ENCODE measurements around the gene RSF1.

RSF1 gene

DNA sequence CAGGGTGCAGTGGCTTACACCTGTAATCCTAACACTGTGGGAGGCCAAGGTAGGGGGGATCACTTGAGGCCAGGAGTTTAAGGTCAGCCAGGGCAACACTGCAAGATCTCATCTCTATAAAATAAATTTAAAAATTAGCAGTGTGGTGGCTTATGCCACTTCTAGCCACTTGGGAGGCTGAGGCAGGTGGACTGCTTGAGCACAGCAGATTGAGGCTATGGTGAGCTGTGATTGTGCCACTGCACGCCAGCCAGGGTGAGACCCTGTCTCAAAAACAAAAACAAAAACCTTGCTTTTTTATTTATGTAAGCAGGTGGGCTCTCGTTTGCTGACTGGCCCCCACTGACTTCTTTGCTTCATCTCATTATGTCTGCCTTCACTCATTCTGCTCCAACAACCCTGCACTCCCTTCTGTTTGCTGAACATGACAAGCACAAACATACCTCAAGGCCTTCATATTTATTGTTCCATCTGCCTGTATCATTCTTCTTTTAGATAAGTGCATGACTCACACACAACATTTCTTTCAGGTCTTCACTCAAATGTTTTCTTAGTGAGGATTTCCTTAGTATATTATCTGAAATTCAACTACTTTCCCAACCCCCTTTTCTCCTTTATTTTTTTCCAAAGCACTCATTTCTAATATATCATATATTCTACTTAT lies 150.5 kb downstream of the RSF1 start:
- Mint-ChIP-seq H3K27me3 (ENCODE audit: low read depth) (no peaks in the 10 kb centered on the region), H3K9me3 (no peaks in the 10 kb centered on the region), H3K27ac (no peak overlapping the region), H3K4me3 (no peak overlapping the region), H3K36me3 (ENCODE audit: low read depth) (peaks cover 73% of the 10 kb centered on the region), H3K4me1 (no peaks in the 10 kb centered on the region)
- TF ChIP-seq, protein P1, sequence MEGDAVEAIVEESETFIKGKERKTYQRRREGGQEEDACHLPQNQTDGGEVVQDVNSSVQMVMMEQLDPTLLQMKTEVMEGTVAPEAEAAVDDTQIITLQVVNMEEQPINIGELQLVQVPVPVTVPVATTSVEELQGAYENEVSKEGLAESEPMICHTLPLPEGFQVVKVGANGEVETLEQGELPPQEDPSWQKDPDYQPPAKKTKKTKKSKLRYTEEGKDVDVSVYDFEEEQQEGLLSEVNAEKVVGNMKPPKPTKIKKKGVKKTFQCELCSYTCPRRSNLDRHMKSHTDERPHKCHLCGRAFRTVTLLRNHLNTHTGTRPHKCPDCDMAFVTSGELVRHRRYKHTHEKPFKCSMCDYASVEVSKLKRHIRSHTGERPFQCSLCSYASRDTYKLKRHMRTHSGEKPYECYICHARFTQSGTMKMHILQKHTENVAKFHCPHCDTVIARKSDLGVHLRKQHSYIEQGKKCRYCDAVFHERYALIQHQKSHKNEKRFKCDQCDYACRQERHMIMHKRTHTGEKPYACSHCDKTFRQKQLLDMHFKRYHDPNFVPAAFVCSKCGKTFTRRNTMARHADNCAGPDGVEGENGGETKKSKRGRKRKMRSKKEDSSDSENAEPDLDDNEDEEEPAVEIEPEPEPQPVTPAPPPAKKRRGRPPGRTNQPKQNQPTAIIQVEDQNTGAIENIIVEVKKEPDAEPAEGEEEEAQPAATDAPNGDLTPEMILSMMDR (IDR thresholded peaks at IDR 0.05; ENCODE audit: unreplicated experiment in 3 of 3): no peak

DNA sequence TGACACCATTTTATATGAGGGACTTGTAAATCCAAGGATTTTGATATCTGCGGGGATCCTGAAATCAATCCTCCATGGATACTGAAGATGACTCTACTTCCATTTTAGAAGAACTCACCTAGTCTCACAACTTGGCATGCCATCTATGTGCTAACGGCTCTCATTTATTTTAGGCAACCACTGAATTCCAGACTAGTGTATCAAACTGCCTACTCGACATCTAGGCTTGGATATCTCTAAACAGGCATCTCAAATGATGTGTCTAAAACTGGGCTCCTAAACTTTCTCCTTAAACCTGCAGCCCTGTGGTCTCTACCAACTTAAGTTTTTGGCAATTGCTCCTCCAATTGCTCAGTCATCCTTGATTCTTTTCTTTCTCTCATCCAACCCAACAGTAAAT lies 151.8 kb downstream of the RSF1 start:
- TF ChIP-seq, protein P1 (IDR thresholded peaks at IDR 0.05; ENCODE audit: unreplicated experiment in 3 of 3): no peak
- peaks cover 65% of the 10 kb centered on the region for H3K36me3 Mint-ChIP-seq (ENCODE audit: low read depth)
- H3K4me1 Mint-ChIP-seq: no peaks in the 10 kb centered on the region
- no peak overlapping the region for H3K4me3 Mint-ChIP-seq
- H3K27me3 Mint-ChIP-seq (ENCODE audit: low read depth): no peaks in the 10 kb centered on the region
- H3K9me3 Mint-ChIP-seq: no peaks in the 10 kb centered on the region
- H3K27ac Mint-ChIP-seq: no peak overlapping the region

DNA sequence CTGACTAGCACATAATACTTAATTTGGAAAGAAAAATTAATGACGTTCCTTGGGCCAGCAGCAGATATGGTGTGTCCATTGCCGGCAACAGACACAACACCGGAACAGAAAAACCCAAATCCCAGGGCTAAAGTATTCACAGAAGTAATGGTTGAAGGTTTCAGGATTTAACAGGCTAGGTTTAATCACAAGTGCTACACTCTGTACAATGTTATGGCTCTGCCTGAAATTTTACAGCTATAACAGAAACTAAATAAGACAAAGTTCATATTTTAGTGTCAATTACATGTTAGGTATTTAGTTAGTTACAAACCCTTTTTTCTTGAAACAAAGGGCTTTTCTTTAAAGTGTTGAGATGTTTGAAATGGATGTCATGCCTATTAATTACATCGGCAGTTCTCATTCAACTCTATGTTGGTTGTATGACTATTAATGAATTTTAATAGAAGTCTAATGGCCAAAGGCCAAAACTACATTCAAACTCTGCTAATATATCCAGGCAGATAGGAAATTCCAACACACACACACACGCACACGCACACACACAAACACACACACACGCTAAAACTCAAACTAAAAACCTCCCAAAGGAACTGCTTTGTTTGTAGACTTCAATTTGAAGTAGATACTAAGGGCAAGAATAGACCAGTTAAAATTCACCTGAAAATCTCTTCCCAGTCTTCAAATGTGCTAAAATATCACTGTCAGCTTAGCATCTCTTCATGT lies 155.1 kb downstream of the RSF1 start:
- no peaks in the 10 kb centered on the region for H3K27me3 Mint-ChIP-seq (ENCODE audit: low read depth)
- no peaks in the 10 kb centered on the region for H3K4me1 Mint-ChIP-seq
- H3K36me3 Mint-ChIP-seq (ENCODE audit: low read depth): peaks cover 38% of the 10 kb centered on the region
- H3K4me3 Mint-ChIP-seq: no peak overlapping the region
- TF ChIP-seq, protein P1 (IDR thresholded peaks at IDR 0.05; ENCODE audit: unreplicated experiment in 3 of 3): no peak
- no peaks in the 10 kb centered on the region for H3K9me3 Mint-ChIP-seq
- no peak overlapping the region for H3K27ac Mint-ChIP-seq

DNA sequence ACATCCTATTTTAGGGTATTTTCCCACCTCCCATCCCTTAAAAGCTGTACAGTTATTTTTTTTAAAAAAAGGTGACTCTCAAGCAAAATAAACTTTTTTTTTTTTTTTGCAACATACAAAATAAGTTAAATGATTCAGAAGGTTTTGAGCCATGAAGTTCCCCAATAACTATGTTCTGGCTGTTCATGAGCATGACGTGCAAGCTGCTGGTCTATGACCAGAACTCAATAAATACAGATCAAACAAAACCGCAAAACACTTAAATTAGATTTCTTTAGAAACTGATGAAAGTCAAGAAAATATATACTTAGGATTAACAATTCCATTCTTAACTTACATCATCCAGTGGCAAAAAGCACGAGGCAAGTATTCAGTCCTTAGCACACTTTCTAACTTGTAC lies 158.9 kb downstream of the RSF1 start:
- Mint-ChIP-seq H3K4me1 (peaks cover 10% of the 10 kb centered on the region), H3K9me3 (no peaks in the 10 kb centered on the region), H3K27ac (no peak overlapping the region), H3K4me3 (no peak overlapping the region), H3K36me3 (ENCODE audit: low read depth) (peaks cover 6% of the 10 kb centered on the region), H3K27me3 (ENCODE audit: low read depth) (no peaks in the 10 kb centered on the region)
- TF ChIP-seq, protein P1 (IDR thresholded peaks at IDR 0.05; ENCODE audit: unreplicated experiment in 3 of 3): no peak

DNA sequence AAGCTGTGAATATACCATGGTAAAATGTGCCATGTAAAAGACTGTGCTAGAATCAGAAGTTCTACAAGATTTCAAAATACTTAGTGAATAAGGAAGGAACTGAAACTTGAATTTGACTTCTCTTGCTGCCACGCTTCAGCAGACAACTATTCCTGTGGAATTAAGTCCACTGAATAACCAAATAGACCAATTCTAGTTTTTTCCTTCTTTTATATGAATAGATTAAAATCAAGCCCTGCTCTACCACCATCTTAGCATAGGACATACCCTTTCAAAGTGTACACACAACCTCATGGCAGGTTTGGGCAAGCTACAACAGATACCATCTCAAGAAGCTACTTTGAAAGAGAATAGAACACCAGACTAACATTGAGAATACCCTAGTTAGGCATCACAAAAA lies 159.6 kb downstream of the RSF1 start:
- TF ChIP-seq, protein P1 (IDR thresholded peaks at IDR 0.05; ENCODE audit: unreplicated experiment in 3 of 3): no peak
- no peaks in the 10 kb centered on the region for H3K27me3 Mint-ChIP-seq (ENCODE audit: low read depth)
- peaks cover 4% of the 10 kb centered on the region for H3K36me3 Mint-ChIP-seq (ENCODE audit: low read depth)
- H3K9me3 Mint-ChIP-seq: no peaks in the 10 kb centered on the region
- no peak overlapping the region for H3K4me3 Mint-ChIP-seq
- peaks cover 10% of the 10 kb centered on the region for H3K4me1 Mint-ChIP-seq
- H3K27ac Mint-ChIP-seq: peak overlapping the region in 1 of 3 experiments; percentile 22
